Left lobe of liver (tissue), 1 donor: ENCODE data around the gene GLIPR1L1. TPM values are rescaled to one million over a fixed set of nuclear protein-coding genes. Genes with fewer than 3 reads are reported as not detected.

Experiments used
- total RNA-seq: library from RNA; stranded (reverse); gene quantifications from one replicate; pipeline ENCODE4 v1.2.1, GENCODE V29; 2021
- donor health status: DM: no; HTN: yes; CAD: no.

Gene GLIPR1L1
- total RNA-seq, 1 donor from 2014 or later = not detected

Other genes with a start within 250 kb of the GLIPR1L1 start
- gene KCNC2, start 124.8 kb upstream of the GLIPR1L1 start, total RNA-seq = 0.08 TPM
- gene CAPS2, start 4.3 kb upstream of the GLIPR1L1 start, total RNA-seq = 4.1 TPM
- 0.28 TPM for gene GLIPR1L2, start 56.4 kb downstream of the GLIPR1L1 start, total RNA-seq
- gene GLIPR1, start 146.1 kb downstream of the GLIPR1L1 start, total RNA-seq = 3.1 TPM
- gene KRR1, start 176.9 kb downstream of the GLIPR1L1 start, total RNA-seq = 18.7 TPM